OCI-LY7 (cell line): Measurements from ENCODE around the gene CHST10. TPM values are rescaled to one million over a fixed set of nuclear protein-coding genes. Genes with fewer than 3 reads are reported as not detected.

Source experiments
- BruUV-seq: library from RNA; stranded (reverse); fragments of 400-500 nt; replicated peaks from 2 replicates; lab custom pipeline; 2021; lab: Mats Ljungman, UMichigan
- CTCF ChIA-PET: fragments of 300-600 bp; sonication (Branson Sonifier 250); formaldehyde crosslinking; loops from one replicate; lab custom pipeline; 2022; ENCODE audit warnings: antibody characterized with exemption; ENCODE audit not compliant: unreplicated experiment; lab: Charles Lee
- POLR2A ChIA-PET: fragments of 300-600 bp; sonication (Branson Sonifier 250); formaldehyde crosslinking; loops from one replicate; lab custom pipeline; 2022; ENCODE audit warnings: antibody characterized with exemption; lab: Charles Lee
- DNase-seq: peaks from one replicate; pipeline ENCODE4 v3.0.0-alpha.2; 2015; ENCODE audit warnings: low spot score
- H2AFZ ChIP-seq: fragments of 200-600 bp; sonication (generic), shearing (Covaris generic); 2 replicates; pipeline ENCODE4 v1.6.1; 2014; ENCODE audit warnings: mild to moderate bottlenecking, antibody characterized with exemption, low read length, moderate library complexity
- H3K27ac ChIP-seq: fragments of 200-600 bp; sonication (generic); 2 replicates; pipeline ENCODE4 v1.5.1; 2014; ENCODE audit warnings: mixed run types, low read depth, mild to moderate bottlenecking, moderate library complexity, low read length, inconsistent platforms; ENCODE audit not compliant: poor library complexity, severe bottlenecking
- H3K36me3 ChIP-seq: fragments of 200-600 bp; sonication (generic); 2 replicates; pipeline ENCODE4 v1.6.1; 2014; ENCODE audit warnings: mild to moderate bottlenecking, antibody characterized with exemption, low read length, moderate library complexity, mixed read lengths; ENCODE audit not compliant: insufficient read depth
- H3K4me1 ChIP-seq: fragments of 200-600 bp; sonication (generic); 2 replicates; pipeline ENCODE4 v1.5.1; 2014; ENCODE audit warnings: mild to moderate bottlenecking, low read length; ENCODE audit not compliant: insufficient read depth, poor library complexity, severe bottlenecking
- H3K4me2 ChIP-seq: fragments of 200-600 bp; sonication (generic); 2 replicates; pipeline ENCODE4 v1.6.1; 2014; ENCODE audit warnings: mild to moderate bottlenecking, low read length
- H3K4me3 ChIP-seq: fragments of 200-600 bp; sonication (generic); 2 replicates; pipeline ENCODE4 v1.5.1; 2014; ENCODE audit warnings: mild to moderate bottlenecking, low read depth, low read length; ENCODE audit not compliant: poor library complexity, severe bottlenecking
- H3K79me2 ChIP-seq: fragments of 200-600 bp; sonication (generic); 2 replicates; pipeline ENCODE4 v1.6.1; 2016; ENCODE audit warnings: low read depth, mild to moderate bottlenecking, low read length, moderate library complexity, mixed read lengths; ENCODE audit not compliant: insufficient read depth
- H3K9me2 ChIP-seq: fragments of 200-600 bp; sonication (generic); 2 replicates; pipeline ENCODE4 v1.6.1; 2016; ENCODE audit warnings: mild to moderate bottlenecking, low read length, mixed read lengths; ENCODE audit not compliant: insufficient read depth
- H3K9me3 ChIP-seq: fragments of 200-600 bp; sonication (generic); 2 replicates; pipeline ENCODE4 v1.6.1; 2014; ENCODE audit warnings: mild to moderate bottlenecking, mixed run types, low read length, mixed read lengths
- H4K20me1 ChIP-seq: fragments of 200-600 bp; sonication (generic); 2 replicates; pipeline ENCODE4 v1.6.1; 2014; ENCODE audit warnings: mild to moderate bottlenecking, antibody characterized with exemption, low read length, moderate library complexity, mixed read lengths; ENCODE audit not compliant: insufficient read depth
- CTCF ChIP-seq: fragments of 200-600 bp; sonication (generic); conservative IDR thresholded peaks from 2 replicates; pipeline ENCODE4 v1.5.1; 2014; ENCODE audit warnings: mild to moderate bottlenecking, antibody characterized with exemption, low read length, moderate library complexity, mixed read lengths
- EZH2phosphoT487 ChIP-seq: fragments of 200-600 bp; sonication (generic); IDR thresholded peaks from 2 replicates; pipeline ENCODE4 v1.6.1; 2018; ENCODE audit warnings: low read depth, borderline replicate concordance, mild to moderate bottlenecking, mixed run types, antibody characterized with exemption, low read length, moderate library complexity, mixed read lengths
- intact Hi-C: fragments of 100-400 bp; cut with micrococcal nuclease; formaldehyde crosslinking; loops from one replicate; pipeline ENCODE4 v1.10.0; 2022; ENCODE audit not compliant: unreplicated experiment
- total RNA-seq, 2 experiments: library from RNA; depleted of rRNA in 1 of 2; stranded (reverse); fragments of >200 nt in 1 of 2; shearing (Covaris generic) in 1 of 2; gene quantifications; 2 replicates each; pipeline ENCODE4 v1.2.3, GENCODE V29; 2014 to 2022

CHST10 gene
- total RNA-seq, 2 experiments from 2014 or later, result 15.0 to 19.1 TPM

GRCh38 chr2:100383306-100383705 is 34.2 kb downstream of the CHST10 start:
- H2AFZ ChIP-seq, result no peak overlapping the region
- no TSS peak for BruUV-seq
- no peaks in the 10 kb centered on the region for H3K9me2 ChIP-seq
- intact Hi-C loops, result no loop called here
- no peaks in the 10 kb centered on the region for H3K79me2 ChIP-seq
- no peak overlapping the region for H3K27ac ChIP-seq
- H3K4me3 ChIP-seq, result no peak overlapping the region
- ChIA-PET POLR2A (no interaction called here), CTCF (no interaction called here)
- no peaks in the 10 kb centered on the region for H3K36me3 ChIP-seq
- no peaks in the 10 kb centered on the region for H4K20me1 ChIP-seq
- TF ChIP-seq EZH2phosphoT487 (no peak), CTCF (no peak)
- H3K4me2 ChIP-seq, result no peak overlapping the region
- no peaks in the 10 kb centered on the region for H3K9me3 ChIP-seq
- peaks cover 4% of the 10 kb centered on the region for H3K4me1 ChIP-seq
- DNase-seq, result no peak

- ChIA-PET POLR2A (interaction anchor here (0.6 to 1.0 kb wide), 2 partner anchors 114 to 274 kb away, joined by 3 to 4 read pairs; no protein-coding TSS in a partner anchor), CTCF (interaction anchor here (1.0 to 1.6 kb wide), 2 partner anchors 9 to 119 kb away, joined by 3 to 10 read pairs; no protein-coding TSS in a partner anchor)
- Histone ChIP-seq H3K36me3 (no peaks in the 10 kb centered on the region), H3K4me1 (peaks cover 4% of the 10 kb centered on the region), H3K9me3 (no peaks in the 10 kb centered on the region), H3K79me2 (no peaks in the 10 kb centered on the region), H3K4me2 (0 out of 2 replicates have a peak overlapping the region, but pooled peaks have one; percentile 35), H4K20me1 (no peaks in the 10 kb centered on the region), H3K27ac (no peak overlapping the region), H2AFZ (0 out of 2 replicates have a peak overlapping the region, but pooled peaks have one; percentile 7), H3K4me3 (no peak overlapping the region), H3K9me2 (no peaks in the 10 kb centered on the region)
- TF ChIP-seq CTCF (peak; percentile 99), EZH2phosphoT487 (no peak)
- DNase-seq, result peak; percentile 79
- intact Hi-C loops, result loop anchor here (1.0 kb wide), 1 partner anchor 118 kb away; no protein-coding TSS in a partner anchor
- BruUV-seq, result no TSS peak
These were observed 36.2 kb downstream of the CHST10 start for GRCh38 chr2:100381240-100381639.

GRCh38 chr2:100380681-100381080 is 36.8 kb downstream of the CHST10 start:
- Histone ChIP-seq H3K27ac (no peak overlapping the region), H3K4me2 (no peak overlapping the region), H3K9me3 (no peaks in the 10 kb centered on the region), H2AFZ (no peak overlapping the region), H4K20me1 (no peaks in the 10 kb centered on the region), H3K4me1 (peaks cover 4% of the 10 kb centered on the region), H3K36me3 (no peaks in the 10 kb centered on the region), H3K4me3 (no peak overlapping the region), H3K9me2 (no peaks in the 10 kb centered on the region), H3K79me2 (no peaks in the 10 kb centered on the region)
- no TSS peak for BruUV-seq
- no peak for TF ChIP-seq EZH2phosphoT487
- TF ChIP-seq CTCF, result no peak
- ChIA-PET POLR2A (interaction anchor here (0.6 to 1.0 kb wide), 2 partner anchors 114 to 274 kb away, joined by 3 to 4 read pairs; no protein-coding TSS in a partner anchor), CTCF (interaction anchor here (1.0 to 1.6 kb wide), 2 partner anchors 8 to 119 kb away, joined by 3 to 10 read pairs; no protein-coding TSS in a partner anchor)
- intact Hi-C loops, result loop anchor here (1.0 kb wide), 1 partner anchor 117 kb away; no protein-coding TSS in a partner anchor
- DNase-seq, result no peak
